CD4-positive, alpha-beta T cell treated with Interleukin-15 for 1 hour (primary cell): ENCODE results near the gene MUS81.

Experiments
- DNase-seq: peaks from one replicate; pipeline ENCODE4 v3.0.0-alpha.2; 2020

Gene MUS81

GRCh38 chr11:65862191-65862735 lies 2.0 kb downstream of the MUS81 start:
- DNase-seq = no peak

GRCh38 chr11:65862941-65863888 lies 3.0 kb downstream of the MUS81 start:
- no peak for DNase-seq

GRCh38 chr11:65863889-65864705 lies 3.9 kb downstream of the MUS81 start:
- DNase-seq = no peak

GRCh38 chr11:65864706-65865471 lies 4.7 kb downstream of the MUS81 start:
- no peak for DNase-seq

GRCh38 chr11:65865550-65866172 lies 5.4 kb downstream of the MUS81 start:
- no peak for DNase-seq

GRCh38 chr11:65866509-65867283 lies 6.5 kb downstream of the MUS81 start:
- DNase-seq = no peak

- no peak for DNase-seq
Observed at GRCh38 chr11:65867284-65868071, 7.2 kb downstream of the MUS81 start.

GRCh38 chr11:65868076-65868667 lies 7.9 kb downstream of the MUS81 start:
- DNase-seq = no peak

GRCh38 chr11:65868907-65869306 lies 8.7 kb downstream of the MUS81 start:
- no peak for DNase-seq

GRCh38 chr11:65869643-65870306 lies 9.5 kb downstream of the MUS81 start:
- no peak for DNase-seq

GRCh38 chr11:65870307-65870658 lies 10.1 kb downstream of the MUS81 start:
- no peak for DNase-seq

- DNase-seq = no peak
Observed at GRCh38 chr11:65870706-65871681, 10.8 kb downstream of the MUS81 start.

- DNase-seq = no peak
Observed at GRCh38 chr11:65871811-65872548, 11.7 kb downstream of the MUS81 start.

- DNase-seq = no peak
Observed at GRCh38 chr11:65872586-65873317, 12.5 kb downstream of the MUS81 start, which contains the start of gene EFEMP2. EFEMP2 (minus strand) TSS chr11:65872800; CDS start chr11:65872354, 446 bp downstream.

GRCh38 chr11:65873318-65874156 lies 13.3 kb downstream of the MUS81 start:
- DNase-seq = peak; percentile 95

- peak; percentile 46 for DNase-seq
Observed at GRCh38 chr11:65879617-65880016, 19.4 kb downstream of the MUS81 start, which contains the start of gene CTSW. CTSW (plus strand) TSS chr11:65879837; CDS start chr11:65879855, 18 bp downstream.
